Esophagus (tissue), 2 donors: ENCODE measurements around the gene COA1. TPM values are rescaled to one million over a fixed set of nuclear protein-coding genes. Genes with fewer than 3 reads are reported as not detected.
"Not testable (repeated sequence)": the region's sequence is repeated elsewhere in the genome, so short reads cannot be mapped to it uniquely, and the experiment has no call there.

ENCODE experiments used
- H3K27ac ChIP-seq, 2 donors: one replicate each; pipeline ENCODE4 v1.5.1; 2013; ENCODE audit warnings: low read depth in 2 of 2, mild to moderate bottlenecking in 2 of 2, inconsistent platforms in 1 of 2, low read length in 1 of 2, moderate library complexity in 1 of 2
- H3K27me3 ChIP-seq, 2 donors: one replicate each; pipeline ENCODE4 v1.6.1; 2013; ENCODE audit warnings: low read length in 2 of 2, control low read depth in 1 of 2, mild to moderate bottlenecking in 1 of 2; ENCODE audit not compliant: insufficient read depth in 2 of 2, control insufficient read depth in 1 of 2
- H3K36me3 ChIP-seq, 2 donors: one replicate each; pipeline ENCODE4 v1.6.1; 2013; ENCODE audit warnings: low read length in 1 of 2; ENCODE audit not compliant: control insufficient read depth in 2 of 2, insufficient read depth in 2 of 2
- H3K4me1 ChIP-seq, 2 donors: one replicate each; pipeline ENCODE4 v1.6.1; 2013; ENCODE audit warnings: low read length in 1 of 2; ENCODE audit not compliant: control insufficient read depth in 2 of 2, insufficient read depth in 2 of 2
- H3K4me3 ChIP-seq, 2 donors: one replicate each; pipeline ENCODE4 v1.5.1; 2013; ENCODE audit warnings: low read length in 2 of 2, mild to moderate bottlenecking in 2 of 2, low read depth in 1 of 2, moderate library complexity in 1 of 2
- H3K9me3 ChIP-seq, 2 donors: one replicate each; pipeline ENCODE4 v1.6.1; 2013; ENCODE audit warnings: mild to moderate bottlenecking in 2 of 2, low read depth in 1 of 2, low read length in 1 of 2, moderate library complexity in 1 of 2; ENCODE audit not compliant: control insufficient read depth in 2 of 2, insufficient read depth in 1 of 2
- WGBS, 2 donors: extraction: QIAGEN DNeasy Blood & Tissue Kit; methylation state at CpG; one replicate each; pipeline ENCODE4 v1.1.7; 2013; 5-methylcytosine and 5-hydroxymethylcytosine counted together
- polyA plus RNA-seq, 2 donors: library from polyadenylated mRNA; stranded (reverse); fragments of 200-250 nt; gene quantifications; one replicate each; pipeline ENCODE4 v1.2.3, GENCODE V29; 2013
- donor health status: healthy with polysubstance abuse.
- donor health status: Bipolar disorder and iron deficiency.

Gene COA1
- polyA plus RNA-seq, 2 donors: 24.2 to 32.3 TPM

- H3K4me1 ChIP-seq, H3K27ac ChIP-seq, H3K36me3 ChIP-seq, H3K27me3 ChIP-seq, H3K4me3 ChIP-seq, H3K9me3 ChIP-seq: not testable (repeated sequence)
- 83% methylated on average over 3 of the region's 3 CpGs for WGBS, 2 donors
Measured at GRCh38 chr7:43731494-43731893, 2.2 kb upstream of the COA1 start.

- H3K36me3 ChIP-seq: no peaks in the 10 kb centered on the region
- H3K9me3 ChIP-seq: no peaks in the 10 kb centered on the region
- 17 to 20% methylated on average over 4 of the region's 4 CpGs for WGBS, 2 donors
- H3K4me3 ChIP-seq: peak overlapping the region; percentile 83 to 91
- H3K4me1 ChIP-seq: no peaks in the 10 kb centered on the region
- peak overlapping the region; percentile 89 to 91 for H3K27ac ChIP-seq
- H3K27me3 ChIP-seq: no peaks in the 10 kb centered on the region
Measured at GRCh38 chr7:43729924-43730248, 563 bp upstream of the COA1 start.

- Histone ChIP-seq H3K4me1 (no peaks in the 10 kb centered on the region), H3K27me3 (no peaks in the 10 kb centered on the region), H3K9me3 (no peaks in the 10 kb centered on the region), H3K36me3 (no peaks in the 10 kb centered on the region), H3K27ac (no peak overlapping the region), H3K4me3 (no peak overlapping the region)
- 58 to 74% methylated on average over 1 of the region's 1 CpG for WGBS, 2 donors
Measured at GRCh38 chr7:43727494-43727893, 1.8 kb downstream of the COA1 start.

GRCh38 chr7:43727003-43727402 lies 2.3 kb downstream of the COA1 start:
- no peak overlapping the region for H3K4me3 ChIP-seq

GRCh38 chr7:43726466-43726865 lies 2.9 kb downstream of the COA1 start:
- no peak overlapping the region for H3K4me3 ChIP-seq
- H3K27me3 ChIP-seq: no peaks in the 10 kb centered on the region
- peaks cover 0 to 3% of the 10 kb centered on the region in 2 donors for H3K4me1 ChIP-seq
- no peak overlapping the region for H3K27ac ChIP-seq
- no peaks in the 10 kb centered on the region for H3K36me3 ChIP-seq
- 64 to 67% methylated on average over 4 of the region's 4 CpGs for WGBS, 2 donors
- no peaks in the 10 kb centered on the region for H3K9me3 ChIP-seq

More at GRCh38 chr7:43727003-43727402, 2.3 kb downstream of the COA1 start:
- no peaks in the 10 kb centered on the region for H3K27me3 ChIP-seq
- H3K9me3 ChIP-seq: no peaks in the 10 kb centered on the region
- peaks cover 0 to 3% of the 10 kb centered on the region in 2 donors for H3K4me1 ChIP-seq
- WGBS, 2 donors: 91 to 93% methylated on average over 5 of the region's 5 CpGs
- H3K36me3 ChIP-seq: no peaks in the 10 kb centered on the region
- H3K27ac ChIP-seq: no peak overlapping the region

GRCh38 chr7:43725251-43725650 lies 4.1 kb downstream of the COA1 start:
- Histone ChIP-seq H3K9me3 (no peaks in the 10 kb centered on the region), H3K27me3 (no peaks in the 10 kb centered on the region), H3K4me1 (peaks cover 0 to 3% of the 10 kb centered on the region in 2 donors), H3K4me3 (no peak overlapping the region), H3K27ac (no peak overlapping the region), H3K36me3 (no peaks in the 10 kb centered on the region)
- WGBS, 2 donors: 71 to 90% methylated on average over 3 of the region's 3 CpGs

GRCh38 chr7:43723007-43723341 lies 6.3 kb downstream of the COA1 start:
- H3K36me3 ChIP-seq: no peaks in the 10 kb centered on the region
- H3K4me1 ChIP-seq: peaks cover 0 to 3% of the 10 kb centered on the region in 2 donors
- H3K4me3 ChIP-seq: no peak overlapping the region
- H3K9me3 ChIP-seq: no peaks in the 10 kb centered on the region
- H3K27me3 ChIP-seq: no peaks in the 10 kb centered on the region
- no peak overlapping the region for H3K27ac ChIP-seq

DNA sequence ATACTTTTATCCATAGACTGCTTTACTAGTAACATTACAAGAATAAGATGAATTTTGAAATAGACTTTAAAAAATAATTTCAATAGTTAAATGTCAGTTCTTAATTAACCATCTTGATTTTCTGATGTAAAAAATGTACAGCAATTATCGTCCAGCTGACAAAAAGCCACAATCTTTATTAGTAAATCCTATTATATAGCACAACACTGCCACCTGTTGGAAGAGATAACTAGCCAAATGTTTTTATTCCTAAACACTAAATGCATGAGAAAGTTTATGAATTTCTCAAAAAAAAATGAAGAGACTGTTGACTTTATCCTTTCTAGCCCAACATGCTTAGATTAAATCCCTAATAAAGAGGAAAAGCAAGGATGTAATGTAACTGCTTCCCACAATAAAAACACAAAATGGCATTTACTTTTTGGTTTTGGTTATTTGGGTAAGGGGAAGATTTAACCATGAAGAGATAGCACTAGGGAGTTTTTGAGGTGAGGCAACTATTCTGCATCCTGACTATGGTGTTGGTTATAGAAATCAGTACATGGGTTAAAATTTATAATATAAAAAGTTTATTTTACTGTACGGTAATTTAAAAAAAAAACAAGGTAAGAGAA lies 8.0 kb downstream of the COA1 start:
- no peak overlapping the region for H3K4me3 ChIP-seq
- peaks cover 0 to 3% of the 10 kb centered on the region in 2 donors for H3K4me1 ChIP-seq
- H3K9me3 ChIP-seq: no peaks in the 10 kb centered on the region
- 38 to 42% methylated on average over 2 of the region's 2 CpGs for WGBS, 2 donors
- no peaks in the 10 kb centered on the region for H3K36me3 ChIP-seq
- H3K27ac ChIP-seq: no peak overlapping the region
- no peaks in the 10 kb centered on the region for H3K27me3 ChIP-seq

DNA sequence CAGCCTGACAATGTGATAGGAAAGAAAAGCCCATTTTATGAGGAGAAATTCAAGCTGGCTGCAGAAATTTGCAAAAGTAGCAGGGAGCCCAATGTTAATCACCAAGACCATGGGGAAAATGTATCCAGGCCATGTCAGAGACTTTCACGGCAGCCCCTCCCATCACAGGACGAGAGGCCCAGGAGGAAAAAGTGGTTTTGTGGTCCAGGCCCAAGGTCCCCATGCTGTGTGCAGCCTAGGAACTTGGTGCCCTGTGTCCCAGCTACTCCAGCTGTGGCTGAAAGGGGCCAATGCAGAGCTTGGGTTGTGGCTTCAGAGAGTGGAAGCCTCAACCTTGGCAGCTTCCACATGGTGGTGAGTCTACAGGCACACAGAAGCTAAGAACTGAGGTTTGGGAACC lies 12.7 kb downstream of the COA1 start:
- Histone ChIP-seq H3K4me1 (no peaks in the 10 kb centered on the region), H3K4me3 (no peak overlapping the region), H3K27me3 (no peaks in the 10 kb centered on the region), H3K36me3 (no peaks in the 10 kb centered on the region), H3K27ac (no peak overlapping the region), H3K9me3 (no peaks in the 10 kb centered on the region)
- WGBS, 2 donors: 81 to 88% methylated on average over 2 of the region's 2 CpGs

DNA sequence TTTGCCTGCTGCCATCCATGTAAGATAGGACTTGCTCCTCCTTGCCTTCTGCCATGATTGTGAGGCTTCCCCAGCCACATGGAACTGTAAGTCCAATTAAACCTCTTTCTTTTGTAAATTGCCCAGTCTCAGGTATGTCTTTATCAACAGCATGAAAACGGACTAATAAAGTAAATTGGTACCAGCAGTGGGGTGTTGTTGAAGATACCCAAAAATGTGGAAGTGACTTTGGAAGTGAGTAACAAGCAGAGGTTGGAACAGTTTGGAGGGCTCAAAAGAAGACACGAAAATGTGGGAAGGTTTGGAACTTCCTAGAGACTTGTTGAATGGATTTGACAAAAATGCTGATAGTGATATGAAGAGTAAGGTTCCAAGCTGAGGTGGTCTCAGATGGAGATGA lies 13.4 kb downstream of the COA1 start:
- H3K9me3 ChIP-seq: not testable (repeated sequence)
- 94 to 99% methylated on average over 2 of the region's 2 CpGs for WGBS, 2 donors

More for the DNA sequence above, 13.4 kb downstream of the COA1 start:
- H3K27ac ChIP-seq, H3K27me3 ChIP-seq, H3K36me3 ChIP-seq, H3K4me1 ChIP-seq, H3K4me3 ChIP-seq: not testable (repeated sequence)
